HG02852 (cell line): Measurements from ENCODE around the gene ALOXE3.
A peak's percentile ranks its signal among the peaks of the same experiment; 100 is the strongest.

Experiments used
- ATAC-seq: cut with Tn5 transposase; IDR thresholded peaks from one replicate; pipeline ENCODE4 v1.9.1; 2021; ENCODE audit warnings: mild to moderate bottlenecking, moderate library complexity; ENCODE audit not compliant: unreplicated experiment

ALOXE3 gene

DNA sequence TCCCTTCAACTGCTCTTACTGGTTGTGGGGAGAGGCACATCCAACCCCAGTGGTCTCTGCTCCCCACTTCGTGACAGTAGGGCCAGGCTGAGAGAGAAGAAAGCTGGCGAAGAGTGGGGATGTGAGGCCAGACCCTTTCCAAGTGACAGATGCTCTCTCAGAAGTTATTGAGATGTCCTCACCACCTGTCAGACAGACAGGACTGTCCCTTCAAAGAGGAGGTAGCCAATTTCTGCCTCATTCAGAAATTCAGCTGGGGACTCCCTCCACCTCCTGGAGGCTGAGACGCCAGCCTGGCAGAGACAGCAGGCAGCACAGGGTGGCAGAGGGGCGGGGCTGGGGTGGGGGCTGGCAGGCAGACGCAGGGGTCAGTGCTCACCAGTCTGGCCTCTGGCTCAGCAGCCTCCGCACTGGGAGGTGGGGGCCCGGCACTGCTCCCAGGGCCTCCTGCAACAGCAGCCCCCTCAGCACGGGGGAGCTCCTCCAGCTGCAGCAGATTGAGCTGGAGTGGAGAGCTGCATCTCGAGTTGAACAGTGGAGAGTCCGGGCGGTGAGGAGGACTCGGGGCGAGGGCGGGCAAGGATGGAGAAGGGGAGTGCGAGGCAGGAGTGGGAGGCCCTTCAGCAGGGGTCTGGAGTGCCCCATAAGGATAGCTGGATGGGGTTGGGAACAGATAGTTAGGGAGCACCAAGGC, 24.7 kb upstream of the ALOXE3 start:
- no peak for ATAC-seq

DNA sequence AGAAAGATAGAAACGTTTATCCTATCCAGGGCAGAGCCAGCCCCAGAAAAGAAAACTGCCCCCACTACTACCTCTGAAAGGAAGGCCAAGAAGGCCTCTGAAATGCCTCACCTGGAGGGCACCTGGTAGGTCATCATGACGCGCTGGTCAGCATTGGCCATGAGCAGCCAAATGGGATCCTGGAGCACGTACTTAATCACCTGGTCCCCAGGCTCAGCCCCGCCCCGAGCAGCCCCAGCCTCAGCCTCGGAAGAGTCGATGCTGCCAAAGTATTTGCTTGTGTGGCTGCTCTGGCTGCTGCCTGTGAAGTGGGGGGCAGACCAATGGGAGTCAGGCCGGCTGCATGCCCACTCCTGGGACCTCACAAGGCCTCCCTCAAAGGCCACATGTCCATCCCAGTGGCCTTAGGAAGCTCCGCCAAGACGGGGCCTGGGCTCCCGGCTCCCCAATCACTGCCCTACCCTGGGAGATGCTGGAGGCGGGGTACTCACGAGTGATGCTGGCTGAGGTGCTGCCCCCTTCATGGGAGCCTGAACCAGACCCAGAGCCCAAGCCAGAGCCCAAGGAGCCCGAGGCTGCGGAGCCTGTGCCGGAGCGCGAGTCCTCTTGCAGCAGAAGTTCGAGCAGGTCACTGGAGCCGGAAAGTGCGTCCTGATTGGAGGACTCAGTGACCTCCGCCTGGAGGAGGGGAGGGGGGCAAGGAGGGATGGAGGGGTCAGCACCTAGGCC, 24.0 kb upstream of the ALOXE3 start:
- ATAC-seq, result no peak

DNA sequence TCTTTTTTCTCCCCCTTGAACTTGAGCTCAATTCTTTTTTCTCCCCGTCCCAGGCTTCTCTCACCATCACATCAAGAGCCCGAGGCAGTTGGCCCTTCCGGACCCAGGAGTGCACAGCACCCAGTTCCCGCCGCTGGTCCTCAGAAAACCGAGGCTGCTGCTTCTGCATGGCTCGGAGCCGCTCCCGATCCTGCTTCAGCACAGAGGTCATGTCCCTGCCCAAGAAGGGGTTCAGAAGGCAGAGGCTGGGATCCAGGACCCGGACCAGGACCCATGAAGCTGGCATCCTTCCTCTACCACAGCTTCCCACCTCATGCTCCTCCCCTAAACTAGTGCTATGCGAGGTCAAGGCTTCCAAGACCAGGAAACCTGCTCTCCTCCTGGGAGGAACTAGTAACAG, 23.4 kb upstream of the ALOXE3 start:
- no peak for ATAC-seq

DNA sequence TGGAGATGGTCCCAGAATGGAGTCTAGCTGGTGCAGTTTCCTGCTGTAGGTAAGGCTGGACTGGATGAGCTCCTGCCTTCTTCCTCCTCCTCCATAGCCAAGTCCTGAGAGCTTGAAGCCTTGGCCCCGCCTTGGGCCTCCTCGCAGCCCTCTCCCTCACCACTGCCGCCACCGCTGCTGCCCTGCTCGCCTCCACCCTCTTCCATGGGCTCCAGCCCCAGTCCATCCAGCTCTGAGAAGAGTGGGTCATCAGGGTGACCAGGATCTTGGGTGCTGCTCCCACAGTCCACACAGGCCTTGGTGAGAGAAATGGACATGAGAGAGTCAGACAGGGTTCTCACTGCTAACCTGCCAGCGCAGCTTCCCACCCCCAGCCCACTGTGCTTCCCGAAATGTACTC, 22.7 kb upstream of the ALOXE3 start:
- ATAC-seq, result no peak

DNA sequence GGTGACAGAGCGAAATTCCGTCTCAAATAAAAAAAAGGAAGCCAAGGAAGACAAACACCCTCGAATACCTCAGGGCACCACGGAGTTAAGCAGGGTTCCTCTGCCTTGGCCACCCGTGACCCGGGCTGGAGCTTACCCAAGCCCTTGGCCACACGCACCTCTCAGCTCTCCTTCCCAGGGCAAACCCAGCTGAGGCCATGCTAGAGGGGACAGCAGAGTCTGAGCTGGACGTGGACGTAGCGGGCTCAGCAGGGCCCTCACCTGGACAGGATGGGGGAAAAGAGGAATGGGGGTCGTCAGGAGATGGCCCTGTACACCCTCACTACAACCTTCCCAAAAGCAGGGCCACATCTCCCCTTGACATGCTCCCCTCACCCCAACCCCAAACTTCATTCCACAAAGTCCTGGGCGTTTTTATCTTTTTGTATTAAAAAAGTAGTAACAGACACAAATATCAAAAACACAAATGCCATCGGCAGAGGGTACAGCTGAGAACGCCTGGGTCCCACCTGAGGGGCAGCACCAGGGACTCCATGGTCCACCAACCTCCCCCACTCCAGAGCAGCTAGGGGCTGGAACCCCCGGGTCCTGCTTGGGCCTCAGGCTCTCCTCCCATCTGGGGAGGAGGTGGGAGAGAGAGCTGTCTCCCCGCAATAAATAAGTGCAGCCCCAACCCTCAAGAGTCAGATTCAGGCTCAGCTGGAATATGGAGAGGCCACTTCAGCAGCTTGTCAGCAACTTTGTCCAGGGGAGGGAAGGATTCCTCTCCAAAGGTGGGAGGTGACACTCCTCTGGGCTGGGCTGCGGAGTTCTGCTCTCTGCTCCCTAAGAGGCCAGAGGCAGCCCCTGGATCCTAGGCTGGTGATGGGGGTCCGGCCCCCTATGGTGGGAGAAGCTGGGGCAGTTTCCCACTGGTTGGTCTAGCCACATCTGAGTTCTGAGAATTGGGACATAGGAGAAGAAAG, 22.0 kb upstream of the ALOXE3 start:
- no peak for ATAC-seq

DNA sequence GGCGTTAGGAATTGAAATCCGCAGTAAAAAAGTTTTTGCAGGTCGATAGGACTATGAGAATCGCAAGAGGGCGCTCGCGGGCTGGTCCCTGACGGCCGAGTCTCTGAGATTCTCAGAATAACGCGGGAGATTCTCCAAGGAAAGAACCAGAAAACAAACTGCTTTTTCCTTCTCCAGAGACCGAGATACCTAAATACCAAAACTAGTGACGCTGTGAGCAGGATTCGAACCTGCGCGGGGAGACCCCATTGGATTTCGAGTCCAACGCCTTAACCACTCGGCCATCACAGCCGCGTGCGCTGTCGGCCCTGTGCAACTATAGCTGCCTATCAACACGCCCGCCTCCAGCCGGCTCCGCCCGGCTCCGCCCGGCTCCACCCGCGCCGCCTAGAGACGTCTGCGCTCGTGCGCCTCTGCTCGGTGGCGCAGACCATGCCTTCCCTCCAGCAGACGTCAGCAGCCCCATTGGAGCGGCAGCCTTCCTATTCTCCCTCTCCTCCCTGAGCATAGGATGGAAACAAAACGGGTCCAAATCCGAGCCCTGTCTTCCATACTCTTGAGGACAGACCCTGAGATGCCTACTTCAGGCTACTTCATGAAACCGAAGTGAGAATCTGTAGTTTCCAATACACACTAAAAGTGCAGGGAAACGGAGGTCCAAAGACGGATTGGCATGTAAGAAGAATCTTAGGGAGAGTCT, 20.5 kb upstream of the ALOXE3 start:
- ATAC-seq, result peak; percentile 80

DNA sequence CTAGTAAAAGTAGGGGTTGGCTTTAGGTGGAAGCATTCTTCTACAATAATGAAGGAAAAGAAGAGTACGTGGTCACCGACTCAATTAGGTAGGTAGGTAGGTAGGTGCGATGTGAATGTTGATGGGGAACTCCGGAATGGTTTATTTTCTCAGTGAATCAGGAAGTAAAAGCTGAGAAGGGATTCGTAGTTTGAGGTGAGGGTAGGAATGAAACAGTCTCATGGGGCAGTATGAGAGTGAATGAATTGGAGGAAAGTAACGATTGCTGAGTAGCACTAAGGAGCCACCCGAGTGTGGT, 20.0 kb upstream of the ALOXE3 start:
- ATAC-seq, result no peak

DNA sequence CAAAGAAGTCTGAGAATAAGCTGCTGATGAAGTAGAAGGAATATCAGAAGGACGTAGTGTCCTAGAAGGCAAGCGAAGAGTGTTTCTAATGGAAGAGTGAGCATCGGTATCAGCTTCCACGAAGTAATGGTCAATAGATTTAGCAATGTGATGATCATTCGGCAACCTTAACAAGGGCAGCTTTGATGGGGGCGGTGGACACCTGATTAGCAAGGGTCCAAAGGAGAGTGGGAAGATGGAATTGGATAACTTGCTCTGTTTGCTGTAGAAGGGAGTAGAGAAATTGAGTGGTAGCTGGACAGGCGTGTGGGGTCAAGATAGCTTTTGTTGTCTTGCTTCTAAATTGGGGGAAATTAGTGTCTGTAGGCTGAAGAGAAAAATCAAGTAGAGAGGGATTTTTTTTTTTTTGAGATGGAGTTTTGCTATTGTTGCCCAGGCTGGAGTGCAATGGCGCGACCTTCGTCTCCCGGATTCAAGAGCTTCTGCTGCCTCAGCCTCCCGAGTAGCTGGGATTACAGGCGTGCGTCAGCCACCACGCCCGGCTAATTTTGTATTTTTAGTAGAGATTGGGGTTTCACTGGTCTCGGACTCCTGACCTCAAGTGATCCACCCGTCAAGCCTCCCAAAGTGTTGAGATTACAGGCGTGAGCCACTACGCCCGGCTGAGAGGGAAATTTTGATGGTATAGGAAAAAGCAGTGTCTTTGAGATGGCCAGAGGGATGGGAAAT, 19.5 kb upstream of the ALOXE3 start:
- ATAC-seq, result no peak

DNA sequence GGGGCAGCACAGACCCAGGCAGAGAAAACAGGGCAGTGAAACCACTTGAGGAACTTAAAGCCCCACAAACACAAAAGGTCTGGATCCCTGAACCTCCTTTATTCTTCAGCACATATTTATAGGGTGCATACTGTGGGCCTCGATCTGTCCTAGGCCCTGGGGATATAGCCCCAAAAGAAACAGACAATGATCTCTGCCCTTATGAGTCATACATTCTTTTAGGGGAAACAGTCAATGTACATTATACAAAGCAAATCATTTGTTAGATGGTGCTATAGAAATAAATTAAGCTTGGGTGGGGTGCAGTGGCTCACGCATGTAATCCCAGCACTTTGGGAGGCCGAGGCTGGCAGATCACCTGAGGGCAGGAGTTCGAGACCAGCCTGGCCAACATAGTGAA, 15.6 kb upstream of the ALOXE3 start:
- ATAC-seq, result no peak

DNA sequence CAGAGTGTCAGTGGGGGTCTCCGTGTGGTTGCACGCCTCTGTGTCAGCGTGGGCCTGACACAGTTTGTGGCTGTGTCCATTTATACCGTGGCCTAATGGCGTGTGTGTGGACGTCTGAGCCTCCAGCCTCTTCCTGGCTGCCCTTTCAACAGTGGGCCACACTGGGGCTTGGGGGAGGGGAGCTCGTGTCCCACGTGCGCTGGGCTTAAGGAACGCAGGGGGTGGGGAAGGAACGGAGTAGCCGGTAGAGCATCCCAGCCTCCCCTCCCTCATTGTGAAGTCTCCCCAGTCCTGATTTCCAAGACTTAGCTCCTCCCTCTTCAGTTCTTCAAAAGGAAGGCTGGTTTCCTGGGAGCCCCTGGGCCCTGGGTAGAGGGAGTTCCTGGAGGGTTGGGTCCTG, 15.1 kb upstream of the ALOXE3 start:
- no peak for ATAC-seq

DNA sequence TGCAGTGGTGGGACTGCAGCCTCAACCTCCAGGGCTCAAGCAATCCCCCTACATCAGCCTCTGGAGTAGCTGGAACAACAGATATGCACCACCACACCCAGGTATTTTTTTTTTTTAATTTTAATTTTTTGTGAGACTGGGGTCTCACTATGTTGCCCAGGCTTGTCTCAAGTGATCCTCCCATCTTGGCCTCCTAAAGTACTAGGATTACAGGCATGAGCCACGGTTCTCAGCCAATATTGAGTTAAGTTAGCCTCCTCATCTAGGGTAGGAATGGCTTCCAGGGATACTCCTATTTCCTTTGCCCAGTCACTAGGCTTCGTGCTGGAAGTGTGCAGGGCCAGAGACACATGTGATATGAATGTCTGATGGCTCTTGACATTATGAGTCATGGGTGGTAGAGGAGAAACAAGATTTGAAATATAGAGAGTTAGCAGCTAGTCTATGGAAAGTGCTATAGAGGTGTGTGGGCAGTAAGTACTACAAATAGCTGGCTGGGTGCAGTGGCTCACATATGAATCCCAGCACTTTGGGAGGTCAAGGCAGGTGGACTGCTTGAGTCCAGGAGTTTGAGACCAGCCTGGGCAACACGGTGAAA, 13.6 kb upstream of the ALOXE3 start:
- ATAC-seq, result no peak

DNA sequence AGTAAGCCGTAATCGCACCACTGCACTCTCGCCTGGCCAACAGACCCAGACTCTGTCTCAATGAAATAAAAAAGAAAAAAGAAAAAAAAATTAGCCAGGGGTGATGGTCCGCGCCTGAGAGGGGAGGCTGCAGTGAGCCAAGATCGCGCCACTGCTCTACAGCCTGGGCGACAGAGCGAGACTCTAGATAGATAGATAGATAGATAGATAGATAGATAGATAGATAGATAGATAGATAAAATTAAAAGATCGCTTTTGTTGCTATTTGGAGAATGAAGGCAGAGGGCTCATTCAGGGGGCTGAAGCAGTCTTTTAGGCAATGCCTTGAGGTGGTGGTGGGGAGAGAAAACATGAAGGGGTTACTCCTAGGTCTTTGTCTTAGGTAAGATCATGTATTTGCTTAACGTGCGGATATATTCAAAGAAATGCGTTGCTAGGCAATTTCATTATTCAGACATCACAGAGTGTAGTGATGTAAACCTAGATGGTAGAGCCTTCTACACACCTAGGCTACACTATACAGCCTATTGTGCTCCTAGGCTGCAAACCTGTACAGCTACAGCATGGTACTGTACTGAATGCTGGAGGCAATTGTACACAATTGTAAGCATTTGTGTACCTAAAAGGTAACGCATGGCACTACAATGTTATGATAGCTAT, 9.9 kb upstream of the ALOXE3 start:
- ATAC-seq, result no peak

DNA sequence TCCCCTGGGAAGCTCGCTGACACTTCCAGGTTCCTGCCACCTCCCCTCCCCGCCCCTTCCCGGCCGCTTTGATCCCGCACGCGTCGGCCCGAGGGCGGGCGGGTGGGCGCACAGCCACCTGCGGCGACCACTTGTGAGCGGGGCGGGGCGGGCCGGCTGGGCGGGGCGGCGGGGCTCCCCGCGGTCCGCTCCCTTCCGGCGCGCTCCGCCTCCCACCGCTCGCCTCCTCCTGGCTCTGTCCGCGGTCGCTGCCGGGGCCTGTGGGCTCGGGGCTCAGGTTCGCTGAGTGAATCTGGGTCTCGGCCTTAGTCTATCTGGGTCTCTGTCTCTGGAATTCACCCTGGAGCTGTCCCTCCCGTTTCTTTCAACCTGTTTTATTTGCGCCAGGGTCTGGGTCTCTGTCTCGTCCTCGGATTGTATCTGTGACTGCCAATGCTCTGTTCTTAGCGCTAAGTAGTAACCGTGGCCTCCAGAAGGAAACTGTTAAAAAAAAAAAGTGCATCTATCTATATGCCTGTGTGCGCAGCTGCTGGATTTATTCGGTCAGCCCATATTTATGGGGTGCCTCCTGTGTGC, 8.3 kb upstream of the ALOXE3 start:
- peak; percentile 37 for ATAC-seq

DNA sequence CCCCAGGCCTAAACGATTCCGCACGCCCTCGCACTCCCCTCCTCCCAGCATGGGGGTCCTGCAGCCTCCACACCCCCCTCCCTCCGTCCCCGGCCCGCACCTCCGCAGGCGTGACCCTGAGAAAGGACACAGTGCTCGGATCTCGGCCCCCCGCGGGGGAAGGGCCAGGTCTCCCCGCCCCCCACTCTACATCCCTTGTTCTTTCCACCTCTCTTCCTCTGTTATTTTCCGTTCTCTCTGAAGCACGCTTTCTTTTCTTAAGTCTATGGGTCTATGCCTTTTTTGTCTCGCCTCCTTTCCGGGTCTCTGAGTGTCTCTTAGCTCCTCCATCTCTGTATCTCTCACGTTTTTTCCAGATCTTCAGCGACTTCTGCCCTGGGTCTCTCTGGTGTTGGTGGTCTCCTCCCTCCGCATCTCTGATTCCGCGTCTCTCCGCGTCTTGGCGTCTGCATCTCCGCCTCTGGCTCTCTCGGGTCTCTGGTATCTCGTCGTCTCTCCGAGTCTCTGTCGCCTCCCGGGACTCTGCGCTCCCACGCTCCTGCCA, 7.7 kb upstream of the ALOXE3 start:
- ATAC-seq, result peak; percentile 3

DNA sequence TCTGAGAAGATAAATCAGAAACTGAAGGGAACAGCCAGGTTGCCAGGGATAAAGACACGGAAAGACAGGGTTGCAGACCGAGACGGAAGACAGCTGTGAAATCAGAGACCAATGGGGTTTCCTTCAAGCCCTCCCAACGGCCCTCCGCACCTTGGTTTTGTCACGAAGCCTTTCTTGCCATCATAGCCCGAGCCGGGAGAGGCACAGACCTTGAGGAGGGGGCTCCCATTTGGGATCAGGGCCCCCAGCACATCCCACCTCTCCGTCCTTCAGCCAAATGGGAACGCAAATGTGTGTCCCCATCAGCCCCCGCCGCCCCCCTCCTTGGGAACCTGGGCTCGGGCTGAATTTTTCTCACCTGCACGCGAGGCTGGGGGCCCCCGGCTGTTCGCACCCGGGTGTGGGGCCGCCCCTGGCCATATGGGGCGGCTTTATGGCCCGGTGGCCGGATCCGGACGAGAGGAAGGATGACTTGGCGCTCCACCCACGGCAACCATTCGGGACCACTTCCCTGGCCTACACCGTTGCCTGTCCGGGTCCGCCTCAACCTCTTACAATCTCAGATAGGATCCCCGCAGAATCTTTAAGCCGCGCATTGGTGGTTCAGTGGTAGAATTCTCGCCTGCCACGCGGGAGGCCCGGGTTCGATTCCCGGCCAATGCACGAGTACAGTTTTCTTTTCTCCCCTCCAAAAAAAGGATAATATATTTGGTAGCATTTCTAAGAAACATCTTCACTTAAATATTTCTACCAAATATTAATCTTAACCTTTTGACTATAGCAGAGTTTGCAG, 7.0 kb upstream of the ALOXE3 start:
- ATAC-seq, result no peak

DNA sequence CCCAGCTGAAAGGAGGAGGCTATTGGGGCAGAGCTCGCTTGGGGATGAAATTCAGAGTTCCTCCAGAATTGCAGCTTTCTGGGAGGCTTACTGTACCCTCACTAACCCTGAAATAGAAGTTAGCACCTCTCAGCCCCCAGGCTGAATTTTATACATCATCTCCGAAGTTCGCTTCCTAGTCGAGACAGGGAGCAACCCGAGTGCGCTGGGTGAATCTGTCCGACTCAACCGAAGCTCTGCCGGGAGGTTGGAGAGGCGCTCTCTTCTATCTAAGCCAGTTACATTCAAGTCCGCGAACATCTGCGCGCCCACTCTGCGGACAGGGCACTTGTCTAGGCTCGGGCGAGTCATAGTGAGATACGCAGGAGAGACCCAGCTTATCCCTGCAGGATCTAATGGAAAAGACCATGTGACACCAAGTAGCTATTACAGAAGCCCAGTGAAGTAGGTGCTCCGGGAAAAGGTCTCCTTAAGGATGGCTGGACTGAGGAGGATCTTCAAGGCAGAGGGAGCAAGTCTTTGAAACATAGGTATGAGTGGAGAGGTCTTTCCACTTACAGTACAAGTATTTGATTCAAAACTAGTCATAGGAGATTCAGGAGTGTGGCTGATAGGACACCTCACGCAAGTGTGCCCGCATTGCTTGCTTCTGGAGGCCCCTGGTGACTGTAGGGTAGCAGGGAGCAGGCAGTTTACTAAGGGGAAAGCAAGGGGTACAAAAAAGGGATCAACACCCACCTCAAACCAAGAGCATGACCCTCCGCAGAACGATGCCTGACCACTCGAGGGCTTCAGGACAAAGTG, 6.2 kb upstream of the ALOXE3 start:
- ATAC-seq, result no peak

DNA sequence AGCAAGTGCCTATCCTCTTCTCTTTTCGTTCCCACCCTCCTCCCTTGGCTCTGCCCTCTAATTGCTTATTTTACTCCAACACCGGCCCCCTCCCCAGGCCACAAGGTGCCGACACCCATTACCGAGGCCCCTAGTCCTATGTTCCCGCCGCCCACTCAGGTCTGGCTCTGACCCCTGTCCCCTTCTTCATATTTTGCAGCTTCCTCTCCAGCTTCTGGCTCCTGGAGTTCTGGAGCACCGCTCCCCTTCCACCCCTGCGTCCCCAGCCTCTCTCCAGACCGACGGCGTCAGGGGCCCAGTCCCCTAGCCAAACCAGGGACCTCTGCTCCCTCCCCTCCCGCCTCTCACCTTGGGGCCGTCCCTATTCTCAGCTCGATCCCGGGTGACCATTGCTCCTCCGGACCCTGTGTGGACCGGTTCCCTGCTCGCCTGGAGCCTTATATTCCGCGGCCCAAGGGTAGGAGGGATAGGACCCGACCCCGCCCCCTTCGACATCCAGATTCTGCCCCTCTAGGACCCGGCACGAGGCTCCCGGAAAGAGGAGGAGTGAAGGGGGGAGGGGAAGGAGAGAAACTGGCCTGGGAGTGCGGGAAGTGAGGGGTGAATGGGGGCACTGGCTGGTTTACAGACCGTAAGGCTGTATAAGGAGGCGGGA, 5.5 kb upstream of the ALOXE3 start, which contains the start of gene HES7:
Gene HES7 (minus strand): TSS at position 412 of the 655 bp plus-strand sequence. CDS start 22 bp downstream, at position 390.
- ATAC-seq, result no peak
